Stomach smooth muscle (tissue), 2 donors: ENCODE measurements around the gene SPATA9.

Source experiments
- H3K27ac ChIP-seq: one replicate; pipeline ENCODE4 v1.7.0; 2013; ENCODE audit warnings: mild to moderate bottlenecking, low read length, inconsistent platforms
- H3K27me3 ChIP-seq, 2 donors: one replicate each; pipeline ENCODE4 v1.7.0; 2013; ENCODE audit warnings: low read length in 2 of 2; ENCODE audit not compliant: insufficient read depth in 2 of 2, control insufficient read depth in 1 of 2
- H3K36me3 ChIP-seq, 2 donors: one replicate each; pipeline ENCODE4 v1.7.0; 2013; ENCODE audit warnings: low read length in 2 of 2; ENCODE audit not compliant: control insufficient read depth in 2 of 2, insufficient read depth in 2 of 2
- H3K4me1 ChIP-seq: one replicate; pipeline ENCODE4 v1.7.0; 2013; ENCODE audit warnings: low read length; ENCODE audit not compliant: control insufficient read depth, insufficient read depth
- H3K4me3 ChIP-seq, 2 donors: one replicate each; pipeline ENCODE4 v1.7.0; 2013; ENCODE audit warnings: low read length in 2 of 2
- H3K9ac ChIP-seq, 2 donors: one replicate each; pipeline ENCODE4 v1.7.0; 2013; ENCODE audit warnings: low read length in 2 of 2, mild to moderate bottlenecking in 1 of 2
- H3K9me3 ChIP-seq, 2 donors: one replicate each; pipeline ENCODE4 v1.7.0; 2013; ENCODE audit warnings: low read length in 2 of 2; ENCODE audit not compliant: control insufficient read depth in 2 of 2
- donor health status: healthy.
- donor health status: Pancreatic carcinoma.

The SPATA9 gene, protein sequence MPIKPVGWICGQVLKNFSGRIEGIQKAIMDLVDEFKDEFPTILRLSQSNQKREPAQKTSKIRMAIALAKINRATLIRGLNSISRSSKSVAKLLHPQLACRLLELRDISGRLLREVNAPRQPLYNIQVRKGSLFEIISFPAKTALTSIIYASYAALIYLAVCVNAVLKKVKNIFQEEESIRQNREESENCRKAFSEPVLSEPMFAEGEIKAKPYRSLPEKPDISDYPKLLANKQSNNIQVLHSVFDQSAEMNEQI

DNA sequence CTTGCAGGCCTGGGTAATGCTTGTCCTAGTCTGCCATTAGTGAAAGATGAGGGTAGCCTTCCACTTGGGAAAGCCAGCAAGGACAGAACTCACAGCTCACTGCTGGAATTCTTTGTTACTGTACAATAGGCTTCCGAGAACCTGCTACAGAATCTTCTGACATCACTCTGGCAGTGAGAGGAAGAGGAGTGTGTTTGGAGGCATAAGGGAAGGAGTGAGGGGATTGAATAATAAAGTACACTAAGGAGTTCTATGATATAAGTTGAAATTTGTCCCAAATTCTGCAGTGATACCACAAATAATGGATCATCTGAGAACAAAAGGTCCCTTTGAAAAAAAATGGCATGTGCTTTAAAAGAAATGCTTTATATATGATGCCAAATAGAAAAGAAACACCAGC, at the start of gene SPATA9:
Gene SPATA9 (minus strand): TSS at position 101 of the 400 bp plus-strand sequence. CDS start 137 bp downstream, outside the sequence.
- H3K27ac ChIP-seq, result no peak within 1 kb of the TSS
- no peaks in the 10 kb centered on the region for H3K9me3 ChIP-seq
- H3K36me3 ChIP-seq, result no peaks in the 10 kb centered on the region
- H3K9ac ChIP-seq, result no peak within 1 kb of the TSS
- no peaks in the 10 kb centered on the region for H3K27me3 ChIP-seq
- no peaks in the 10 kb centered on the region for H3K4me1 ChIP-seq
- no peak within 1 kb of the TSS for H3K4me3 ChIP-seq

GRCh38 chr5:95731571-95732554, 49.1 kb upstream of the SPATA9 start:
- Histone ChIP-seq H3K4me3 (peak overlapping the region; percentile 85 to 94), H3K36me3 (no peaks in the 10 kb centered on the region), H3K4me1 (peaks cover 8% of the 10 kb centered on the region)

GRCh38 chr5:95730730-95731570, 48.2 kb upstream of the SPATA9 start, which contains the start of gene RHOBTB3:
Gene RHOBTB3, plus strand, starts transcription at chr5:95731336. Its CDS starts 347 bp downstream, at chr5:95731683.
- H3K27ac ChIP-seq, result peak within 1 kb of the TSS; percentile 77
- no peaks in the 10 kb centered on the region for H3K27me3 ChIP-seq
- no peaks in the 10 kb centered on the region for H3K9me3 ChIP-seq
- no peaks in the 10 kb centered on the region for H3K36me3 ChIP-seq
- peak within 1 kb of the TSS; percentile 85 to 94 for H3K4me3 ChIP-seq
- H3K9ac ChIP-seq, result peak within 1 kb of the TSS; percentile 83 to 89
- H3K4me1 ChIP-seq, result peaks cover 11% of the 10 kb centered on the region

More at GRCh38 chr5:95731571-95732554, 49.1 kb upstream of the SPATA9 start:
- H3K27me3 ChIP-seq, result no peaks in the 10 kb centered on the region
- H3K9ac ChIP-seq, result peak overlapping the region; percentile 83 to 89
- peak overlapping the region; percentile 77 for H3K27ac ChIP-seq
- H3K9me3 ChIP-seq, result no peaks in the 10 kb centered on the region

- Histone ChIP-seq H3K4me1 (peaks cover 3% of the 10 kb centered on the region), H3K36me3 (no peaks in the 10 kb centered on the region), H3K9ac (peak overlapping the region; percentile 83 to 89), H3K9me3 (no peaks in the 10 kb centered on the region), H3K4me3 (peak overlapping the region; percentile 85 to 94), H3K27ac (peak overlapping the region; percentile 77), H3K27me3 (no peaks in the 10 kb centered on the region)
Measured at GRCh38 chr5:95730011-95730700, 47.4 kb upstream of the SPATA9 start.

GRCh38 chr5:95729115-95730010, 46.6 kb upstream of the SPATA9 start:
- H3K4me1 ChIP-seq, result peaks cover 3% of the 10 kb centered on the region
- no peaks in the 10 kb centered on the region for H3K36me3 ChIP-seq
- H3K27ac ChIP-seq, result no peak overlapping the region
- no peaks in the 10 kb centered on the region for H3K27me3 ChIP-seq
- H3K9ac ChIP-seq, result no peak overlapping the region
- H3K4me3 ChIP-seq, result no peak overlapping the region
- no peaks in the 10 kb centered on the region for H3K9me3 ChIP-seq

DNA sequence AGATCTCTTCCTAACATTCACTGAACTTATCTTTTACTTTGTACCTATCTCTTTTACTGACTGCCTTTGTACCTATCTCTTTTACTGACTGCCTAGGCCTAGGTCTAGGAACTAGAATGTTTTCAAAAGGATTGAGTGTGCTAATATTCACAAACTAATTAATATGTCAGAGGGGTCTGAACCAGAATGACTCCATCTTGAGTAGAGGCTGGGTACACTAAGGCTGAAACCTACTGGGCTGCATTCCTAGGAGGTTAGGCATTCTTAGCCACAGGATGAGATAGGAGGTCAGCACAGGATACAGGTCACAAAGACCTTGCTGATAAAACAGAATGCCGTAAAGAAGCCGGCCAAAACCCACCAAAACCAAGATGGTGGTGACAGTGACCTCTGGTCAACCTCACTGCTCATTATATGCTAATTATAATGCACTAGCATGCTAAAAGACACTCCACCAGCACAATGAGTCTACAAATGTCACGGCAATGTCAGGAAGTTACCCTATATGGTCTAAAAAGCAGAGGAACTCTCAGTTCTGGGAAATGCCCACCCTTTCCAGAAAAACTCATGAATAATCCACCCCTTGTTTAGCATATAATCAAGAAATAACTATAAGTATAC, 45.8 kb upstream of the SPATA9 start:
- H3K27me3 ChIP-seq, result no peaks in the 10 kb centered on the region
- peaks cover 3% of the 10 kb centered on the region for H3K4me1 ChIP-seq
- no peak overlapping the region for H3K4me3 ChIP-seq
- H3K27ac ChIP-seq, result no peak overlapping the region
- H3K36me3 ChIP-seq, result no peaks in the 10 kb centered on the region
- no peaks in the 10 kb centered on the region for H3K9me3 ChIP-seq
- H3K9ac ChIP-seq, result no peak overlapping the region

- H3K9me3 ChIP-seq, result no peaks in the 10 kb centered on the region
- no peak overlapping the region for H3K9ac ChIP-seq
- H3K4me3 ChIP-seq, result no peak overlapping the region
- H3K36me3 ChIP-seq, result no peaks in the 10 kb centered on the region
- H3K27me3 ChIP-seq, result no peaks in the 10 kb centered on the region
- peaks cover 3% of the 10 kb centered on the region for H3K4me1 ChIP-seq
- no peak overlapping the region for H3K27ac ChIP-seq
Measured at GRCh38 chr5:95727764-95728191, 45.0 kb upstream of the SPATA9 start.

DNA sequence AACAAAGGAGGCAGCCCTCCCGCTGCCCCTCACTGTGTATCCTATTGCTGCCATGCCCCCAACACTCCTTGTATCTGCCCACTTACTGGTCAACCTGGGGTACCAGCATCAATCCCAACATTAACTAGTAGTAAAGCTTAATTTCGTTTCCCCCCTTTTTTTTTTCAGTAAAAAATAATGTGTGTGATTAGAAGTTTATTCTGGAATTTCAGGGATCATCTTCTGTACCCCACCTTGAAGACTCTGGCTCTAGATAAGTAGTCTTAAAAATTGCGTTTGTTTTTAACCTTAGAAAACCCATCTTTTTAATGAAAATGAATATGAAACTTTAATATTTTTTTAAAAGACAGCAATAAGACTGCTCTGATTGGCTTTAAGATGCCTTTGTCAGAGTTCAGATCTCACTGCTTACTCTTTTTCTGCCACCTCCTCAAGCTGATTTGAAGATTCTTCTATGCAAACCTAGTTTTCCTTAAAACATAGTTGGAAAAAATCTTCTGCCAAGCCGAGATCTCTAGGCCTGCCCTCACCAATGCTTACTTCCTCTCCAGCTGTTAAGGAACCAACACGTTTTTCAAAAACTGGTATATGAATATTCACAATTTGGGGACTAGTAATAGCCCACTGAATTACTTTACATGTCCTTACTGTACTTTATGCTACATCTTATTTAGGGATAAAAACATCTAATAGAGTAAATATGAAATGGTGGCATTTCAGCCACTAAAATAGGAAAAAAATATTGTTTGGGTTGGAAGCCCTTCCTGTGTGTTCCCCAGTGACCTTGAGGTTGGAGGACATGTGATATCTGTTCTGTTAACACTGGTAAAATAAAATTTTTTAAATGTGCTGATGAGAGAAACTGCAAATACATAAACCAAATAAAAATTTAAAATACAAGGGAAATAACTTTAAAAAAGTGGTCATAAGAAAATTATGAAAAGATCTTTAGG, 44.3 kb upstream of the SPATA9 start:
- H3K4me1 ChIP-seq, result peaks cover 3% of the 10 kb centered on the region
- H3K27me3 ChIP-seq, result no peaks in the 10 kb centered on the region
- H3K9me3 ChIP-seq, result no peaks in the 10 kb centered on the region

More for the DNA sequence above, 44.3 kb upstream of the SPATA9 start:
- Histone ChIP-seq H3K9ac (no peak overlapping the region), H3K36me3 (no peaks in the 10 kb centered on the region), H3K4me3 (no peak overlapping the region), H3K27ac (no peak overlapping the region)
